HL-60/S4 treated with retinoic acid at 250 ng/mL for 4 days and 3 days (cell line): ENCODE data around the gene CCNC.

Source experiments
- in situ Hi-C: fragments of 300-500 bp; cut with MboI; formaldehyde crosslinking; loops from 2 replicates; pipeline ENCODE4 v1.7.0; 2022; ENCODE audit warnings: low sequenced_read_pairs

CCNC gene

GRCh38 chr6:99550046-99550748 is 18.3 kb downstream of the CCNC start:
- in situ Hi-C loops = no loop called here

DNA sequence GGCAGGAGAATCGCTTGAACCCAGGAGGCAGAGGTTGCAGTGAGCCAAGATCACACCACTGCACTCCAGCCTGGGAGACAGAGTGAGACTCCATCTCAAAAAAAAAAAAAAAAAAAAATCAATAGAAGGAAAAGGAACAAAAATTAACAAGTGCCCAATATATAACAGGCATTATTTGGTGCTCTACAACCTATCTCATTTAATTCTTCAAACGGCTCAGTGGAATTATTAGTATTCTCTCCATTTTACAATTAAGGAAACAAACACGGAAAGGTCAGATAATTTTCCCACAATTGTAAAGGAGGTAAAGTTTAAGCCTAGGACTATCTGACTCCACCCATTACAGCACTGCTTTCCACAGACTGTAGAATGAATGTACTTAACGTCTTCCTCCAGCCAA is 19.8 kb downstream of the CCNC start:
- in situ Hi-C loops = no loop called here

GRCh38 chr6:99547526-99547925 is 20.9 kb downstream of the CCNC start:
- in situ Hi-C loops = no loop called here

DNA sequence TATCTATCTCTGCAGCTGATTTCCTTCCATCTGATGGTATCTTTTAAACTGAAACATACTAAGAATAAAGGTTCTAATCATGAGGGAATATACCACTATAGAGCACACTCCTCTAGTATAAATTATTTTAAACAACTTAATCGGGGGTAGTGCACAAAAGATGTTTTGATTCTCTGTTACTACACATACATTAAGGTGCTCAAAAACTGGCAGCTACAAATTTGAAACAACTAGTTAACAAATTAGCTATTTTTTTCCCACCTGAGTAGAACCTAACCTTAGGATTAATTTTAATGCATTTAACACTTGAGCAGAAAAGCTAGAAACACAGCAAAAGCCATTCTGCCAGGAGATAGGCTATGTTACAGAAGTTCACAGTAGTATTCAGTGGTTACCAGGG is 23.0 kb downstream of the CCNC start:
- in situ Hi-C loops = no loop called here

DNA sequence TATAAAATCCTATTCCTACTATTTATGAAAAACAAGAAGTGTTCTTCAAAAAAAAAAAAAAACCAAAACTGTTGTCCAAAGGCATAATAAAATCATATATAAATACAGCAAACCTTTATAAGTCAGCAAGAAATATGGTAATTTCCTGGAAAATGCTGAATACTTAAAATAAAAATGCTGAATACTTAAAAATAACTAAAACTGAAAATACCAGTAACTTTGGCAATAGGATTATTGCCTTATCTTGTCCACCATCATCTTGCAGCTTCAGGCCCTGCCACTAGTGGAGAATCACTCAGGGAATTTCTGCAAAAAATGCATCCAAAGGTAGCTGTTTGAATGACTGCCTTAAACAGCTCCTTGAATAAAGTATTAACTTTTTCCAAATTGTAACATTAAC is 24.5 kb downstream of the CCNC start:
- in situ Hi-C loops = no loop called here

GRCh38 chr6:99530627-99531026 is 37.8 kb downstream of the CCNC start:
- in situ Hi-C loops = no loop called here

DNA sequence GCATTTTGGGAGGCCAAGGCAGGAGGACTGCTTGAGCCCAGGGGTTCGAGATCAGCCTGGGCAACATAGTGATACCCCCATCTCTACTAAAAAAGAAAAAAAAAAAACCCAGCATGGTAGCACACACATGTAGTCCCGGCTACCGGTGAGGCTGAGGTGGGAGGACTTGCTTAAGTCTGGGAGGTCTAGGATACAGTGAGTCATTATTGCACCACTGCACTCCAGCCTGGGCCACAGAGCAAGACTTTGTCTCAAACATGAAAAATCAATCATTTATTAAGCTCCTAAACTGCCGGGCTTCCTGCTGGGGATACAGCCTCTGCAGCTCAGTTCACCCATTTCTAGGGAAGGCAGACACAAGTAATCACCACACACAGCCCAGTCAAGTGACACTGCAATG is 45.9 kb downstream of the CCNC start:
- in situ Hi-C loops = no loop called here

DNA sequence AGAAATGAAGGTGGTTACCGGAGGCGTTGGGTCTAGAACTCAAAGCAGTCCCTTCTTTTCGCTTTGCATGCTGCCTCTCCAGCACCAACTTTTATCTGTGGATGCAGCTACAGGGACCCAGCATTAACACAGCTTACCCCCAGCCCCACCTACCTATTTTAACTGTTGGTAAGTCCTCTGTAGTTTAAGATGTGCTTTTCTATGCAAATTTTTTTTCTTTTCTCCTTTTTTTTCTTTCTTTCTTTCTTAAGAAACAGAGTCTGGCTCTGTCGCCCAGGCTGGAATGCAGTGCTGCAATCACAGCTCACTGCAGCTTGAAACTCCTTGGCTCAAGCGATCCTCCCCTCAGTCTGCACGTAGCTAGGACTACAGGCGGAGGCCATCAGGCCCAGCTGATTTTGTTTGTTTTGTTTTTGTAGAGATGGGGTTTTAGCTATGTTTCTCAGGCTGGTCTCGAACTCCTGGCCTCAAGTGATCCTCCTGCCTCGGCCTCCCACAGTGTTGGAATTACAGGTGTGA is 46.8 kb downstream of the CCNC start:
- in situ Hi-C loops = no loop called here

DNA sequence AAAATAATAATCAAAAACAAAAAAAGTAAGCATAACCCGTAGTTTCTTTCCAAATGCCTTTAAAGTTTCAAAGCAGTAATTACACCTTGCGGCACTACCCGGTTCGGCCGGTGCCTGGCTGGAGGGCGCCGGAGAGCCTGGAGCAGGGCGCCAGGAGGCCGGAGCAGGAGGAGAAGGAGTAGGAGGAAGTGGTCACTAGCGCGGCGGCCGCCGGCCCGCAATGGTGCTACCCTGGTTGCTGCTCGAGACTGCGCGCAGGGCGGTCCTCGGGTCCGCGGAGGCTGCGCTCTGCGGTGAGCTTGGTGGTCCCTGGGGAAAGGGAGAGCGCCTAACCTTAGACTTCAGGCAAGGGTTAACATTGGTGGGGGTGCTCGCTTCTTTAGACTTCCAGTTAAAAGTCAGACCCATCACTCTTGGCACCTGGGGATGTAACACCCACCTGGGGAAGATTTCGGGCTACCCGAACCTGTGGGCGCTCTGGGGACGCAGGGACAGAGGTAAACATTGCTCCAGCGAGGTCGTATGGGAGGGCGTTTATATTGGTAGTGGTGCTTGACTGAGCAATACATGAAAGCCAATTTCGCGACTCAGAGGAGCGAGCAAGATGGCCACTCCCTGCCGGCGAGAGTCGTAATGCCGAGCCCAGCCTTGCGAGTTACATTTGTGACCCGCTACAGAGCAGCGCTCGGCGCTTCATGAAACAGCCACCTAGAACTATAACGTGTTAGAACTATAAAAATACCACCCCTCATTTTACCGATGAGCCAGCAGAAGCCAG is 47.4 kb downstream of the CCNC start:
- in situ Hi-C loops = no loop called here

- in situ Hi-C loops = no loop called here
These were observed 49.0 kb downstream of the CCNC start for GRCh38 chr6:99519446-99519845.

DNA sequence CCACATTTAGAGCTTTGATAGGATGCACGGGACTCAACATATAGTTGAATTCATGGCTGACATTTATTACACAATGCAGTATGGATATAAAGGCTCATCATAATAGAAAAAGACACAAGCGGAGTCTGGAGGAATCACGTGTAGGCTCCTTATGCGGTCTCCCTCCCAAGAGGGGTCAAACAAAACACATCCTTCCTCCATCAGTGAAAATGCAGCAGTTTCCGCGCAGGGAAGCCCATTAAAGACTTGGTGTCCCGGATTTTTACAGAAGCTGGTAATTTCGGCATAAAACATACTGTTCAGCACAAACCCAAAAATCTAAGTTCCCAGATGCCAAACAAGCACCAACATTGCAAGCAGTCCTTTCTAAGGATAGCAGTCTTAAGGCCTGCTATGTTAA is 54.4 kb downstream of the CCNC start:
- in situ Hi-C loops = no loop called here

DNA sequence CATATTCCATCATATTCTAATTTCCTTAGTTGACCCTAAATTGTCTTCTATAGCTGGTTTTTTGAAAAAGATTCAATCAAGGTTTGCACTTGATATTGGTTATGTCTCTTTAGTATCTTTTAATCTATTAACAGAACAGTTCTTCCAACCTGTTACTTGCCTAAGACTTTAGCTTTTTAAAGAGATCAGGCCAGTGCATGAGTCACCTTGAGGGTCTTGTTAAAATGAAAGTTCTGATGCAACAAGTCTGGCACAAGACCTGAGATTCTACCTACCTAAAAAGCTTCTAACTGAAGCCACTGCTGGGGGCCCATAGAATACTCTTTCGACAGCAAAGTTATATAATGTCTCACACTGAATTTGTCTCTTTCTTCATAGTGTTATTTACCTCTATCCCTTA is 56.4 kb downstream of the CCNC start:
- in situ Hi-C loops = no loop called here

DNA sequence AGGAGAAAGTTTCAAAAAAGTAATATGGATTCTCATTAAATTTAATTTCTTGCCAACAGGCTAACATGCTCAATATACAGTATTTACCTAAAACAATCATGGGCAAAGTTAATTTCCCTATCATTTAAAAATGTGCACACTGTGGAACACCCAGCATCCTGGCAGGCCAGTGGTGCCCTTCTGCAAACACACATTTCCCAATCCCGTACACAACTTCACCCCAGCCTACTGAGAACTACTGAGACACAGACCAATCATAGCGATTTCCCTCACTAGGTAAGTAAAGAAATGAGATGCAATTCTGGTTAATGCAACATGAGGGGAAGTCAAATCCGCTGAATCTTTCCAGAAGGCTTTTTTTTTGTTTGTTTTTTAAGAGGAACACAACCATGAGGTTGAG is 60.8 kb downstream of the CCNC start:
- in situ Hi-C loops = no loop called here

- in situ Hi-C loops = no loop called here
These were observed 66.7 kb downstream of the CCNC start for GRCh38 chr6:99501762-99502161.

- in situ Hi-C loops = loop anchor here (25.0 kb wide), 1 partner anchor 239 kb away; no protein-coding TSS in a partner anchor
These were observed 70.0 kb downstream of the CCNC start for GRCh38 chr6:99498421-99498820.

DNA sequence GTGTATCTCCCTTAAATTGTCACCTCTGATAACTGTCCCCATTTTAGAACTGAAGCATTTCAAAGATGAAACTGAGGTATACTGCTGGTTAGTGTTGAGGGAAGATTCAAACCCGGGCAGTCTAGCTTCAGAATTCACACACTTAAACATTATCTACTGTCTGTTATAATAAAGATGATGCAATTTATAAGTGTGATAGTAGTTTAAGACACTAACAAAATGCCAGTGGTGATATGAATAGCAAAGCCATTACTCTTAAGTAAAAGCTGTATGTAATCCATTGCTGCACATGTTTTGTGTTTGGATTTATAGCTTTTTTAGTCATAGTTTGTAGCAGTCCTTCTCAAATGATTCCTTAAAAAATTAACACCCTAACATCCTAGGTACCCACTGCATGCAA is 73.0 kb downstream of the CCNC start:
- in situ Hi-C loops = loop anchor here (25.0 kb wide), 1 partner anchor 242 kb away; no protein-coding TSS in a partner anchor
